GM10248 (cell line): ENCODE data around the gene GAGE10.
"Not testable (repeated sequence)": the region's sequence is repeated elsewhere in the genome, so short reads cannot be mapped to it uniquely, and the experiment has no call there.

Experiments
- CTCF ChIA-PET: fragments of 300-600 bp; sonication (Branson Sonifier 250); formaldehyde crosslinking; extraction: SDS; loops from one replicate; lab custom pipeline; 2021; ENCODE audit warnings: antibody characterized with exemption; lab: Yijun Ruan, JAX
- POLR2A ChIA-PET: fragments of 350-650 bp; sonication (Branson Sonifier 250); formaldehyde crosslinking; extraction: SDS; loops from one replicate; lab custom pipeline; 2020; ENCODE audit warnings: antibody characterized with exemption; lab: Yijun Ruan, JAX
- DNase-seq: peaks from one replicate; pipeline ENCODE4 v3.0.0; 2012; ENCODE audit errors: extremely low spot score
- CTCF ChIP-seq: IDR thresholded peaks from 2 replicates; pipeline ENCODE4 v1.5.1; 2012; ENCODE audit warnings: mild to moderate bottlenecking, low read depth; ENCODE audit errors: extremely low read depth, missing control alignments, control extremely low read depth

Gene GAGE10

GRCh38 chrX:49286136-49286535, 17.3 kb upstream of the GAGE10 start:
- TF ChIP-seq CTCF: no peak
- DNase-seq: no peak
- POLR2A ChIA-PET: no interaction called here
- CTCF ChIA-PET: no interaction called here

- CTCF ChIA-PET: no interaction called here
- POLR2A ChIA-PET: no interaction called here
- DNase-seq: no peak
- no peak for TF ChIP-seq CTCF
Observed at GRCh38 chrX:49286581-49286980, 16.9 kb upstream of the GAGE10 start.

GRCh38 chrX:49287665-49288064, 15.8 kb upstream of the GAGE10 start:
- ChIA-PET POLR2A (no interaction called here), CTCF (no interaction called here)
- DNase-seq: no peak
- TF ChIP-seq CTCF: no peak

- DNase-seq: no peak
- ChIA-PET CTCF (no interaction called here), POLR2A (no interaction called here)
- no peak for TF ChIP-seq CTCF
Observed at GRCh38 chrX:49290215-49290614, 13.2 kb upstream of the GAGE10 start.

- CTCF ChIA-PET: interaction anchor here (0.8 to 1.7 kb wide), 5 partner anchors 16 to 470 kb away, joined by 3 to 4 read pairs (median 3); no protein-coding TSS in a partner anchor
- peak; percentile 45 for DNase-seq
- TF ChIP-seq CTCF: peak; percentile 44
- POLR2A ChIA-PET: no interaction called here
Observed at GRCh38 chrX:49291615-49292337, 11.7 kb upstream of the GAGE10 start.

GRCh38 chrX:49292400-49293362, 10.8 kb upstream of the GAGE10 start:
- no peak for TF ChIP-seq CTCF
- CTCF ChIA-PET: interaction anchor here (1.0 to 1.7 kb wide), 2 partner anchors 20 to 454 kb away, joined by 3 to 4 read pairs; no protein-coding TSS in a partner anchor
- no peak for DNase-seq
- POLR2A ChIA-PET: no interaction called here

GRCh38 chrX:49299293-49299692, 4.2 kb upstream of the GAGE10 start:
- CTCF ChIA-PET: interaction anchor here (1.4 kb wide), 1 partner anchor 10 kb away, joined by 3 read pairs; no protein-coding TSS in a partner anchor

More at GRCh38 chrX:49299293-49299692, 4.2 kb upstream of the GAGE10 start:
- POLR2A ChIA-PET, DNase-seq: not testable (repeated sequence)
